ENCODE measurements around the gene HIVEP2. TPM values are rescaled to one million over a fixed set of nuclear protein-coding genes. Genes with fewer than 3 reads are reported as not detected.

The HIVEP2 gene
- total RNA-seq, 1 experiment from 2014 or later: 10.3 TPM

GRCh38 chr6:142953373-142954273 is 8.6 kb upstream of the HIVEP2 start:
- H3K36me3 ChIP-seq (ENCODE audit: control insufficient read depth, insufficient read depth, low read length): no peaks in the 10 kb centered on the region
- H3K27me3 ChIP-seq (ENCODE audit: control insufficient read depth, insufficient read depth, low read length): no peaks in the 10 kb centered on the region
- no TSS peak for BruUV-seq (replicated peaks)
- intact Hi-C loops (cut with micrococcal nuclease; ENCODE audit: unreplicated experiment) (no loop called here), in situ Hi-C loops (cut with HindIII; ENCODE audit: low pct_unique_long_range_greater_than_20kb, low sequenced_read_pairs) (no loop called here)
- no peak overlapping the region for H3K4me3 ChIP-seq (ENCODE audit: low read depth in 2 of 2, low read length in 2 of 2)
- ChIA-PET POLR2A (no interaction called here), CTCF (no interaction called here)
- ATAC-seq (no peak), DNase-seq (ENCODE audit: low read depth, low spot score) (no peak)
- no peaks in the 10 kb centered on the region for H3K4me1 ChIP-seq (ENCODE audit: control insufficient read depth, insufficient read depth, low read length)
- H3K27ac ChIP-seq (ENCODE audit: low read length): no peak overlapping the region
- no peak for TF ChIP-seq POLR2AphosphoS5 (IDR thresholded peaks at IDR 0.05; ENCODE audit: low read depth, low read length)
- no peaks in the 10 kb centered on the region for H3K9me3 ChIP-seq (ENCODE audit: control insufficient read depth, insufficient read depth, low read depth, low read length)

GRCh38 chr6:142952614-142953013 is 7.6 kb upstream of the HIVEP2 start:
- Histone ChIP-seq H3K4me3 (ENCODE audit: low read depth in 2 of 2, low read length in 2 of 2) (no peak overlapping the region), H3K9me3 (ENCODE audit: control insufficient read depth, insufficient read depth, low read depth, low read length) (no peaks in the 10 kb centered on the region), H3K27ac (ENCODE audit: low read length) (no peak overlapping the region), H3K4me1 (ENCODE audit: control insufficient read depth, insufficient read depth, low read length) (no peaks in the 10 kb centered on the region), H3K27me3 (ENCODE audit: control insufficient read depth, insufficient read depth, low read length) (no peaks in the 10 kb centered on the region), H3K36me3 (ENCODE audit: control insufficient read depth, insufficient read depth, low read length) (no peaks in the 10 kb centered on the region)
- in situ Hi-C loops (cut with HindIII; ENCODE audit: low pct_unique_long_range_greater_than_20kb, low sequenced_read_pairs): no loop called here
- TF ChIP-seq CTCF (IDR thresholded peaks at IDR 0.05): no peak
- TF ChIP-seq SIN3A (IDR thresholded peaks at IDR 0.05; ENCODE audit: borderline replicate concordance, insufficient read depth, low read depth, low read length): no peak
- no peak for TF ChIP-seq POLR2AphosphoS5 (IDR thresholded peaks at IDR 0.05; ENCODE audit: low read depth, low read length)
- TF ChIP-seq REST (IDR thresholded peaks at IDR 0.05; ENCODE audit: insufficient read depth in 1 of 2, low read depth in 2 of 2, low read length in 1 of 2): no peak
- no peak for TF ChIP-seq TCF7L2 (IDR thresholded peaks at IDR 0.05; ENCODE audit: low read depth, low read length)
- BruUV-seq (replicated peaks): no TSS peak
- ATAC-seq (no peak), DNase-seq (ENCODE audit: low read depth, low spot score) (no peak)
- POLR2A ChIA-PET: no interaction called here
- CTCF ChIA-PET: no interaction called here
- intact Hi-C loops (cut with micrococcal nuclease; ENCODE audit: unreplicated experiment): no loop called here

GRCh38 chr6:142950291-142950690 is 5.3 kb upstream of the HIVEP2 start:
- H3K4me1 ChIP-seq (ENCODE audit: control insufficient read depth, insufficient read depth, low read length): no peaks in the 10 kb centered on the region
- TF ChIP-seq TCF7L2 (IDR thresholded peaks at IDR 0.05; ENCODE audit: low read depth, low read length) (no peak), SIN3A (IDR thresholded peaks at IDR 0.05; ENCODE audit: borderline replicate concordance, insufficient read depth, low read depth, low read length) (no peak), POLR2AphosphoS5 (IDR thresholded peaks at IDR 0.05; ENCODE audit: low read depth, low read length) (no peak), REST (IDR thresholded peaks at IDR 0.05; ENCODE audit: insufficient read depth in 1 of 2, low read depth in 2 of 2, low read length in 1 of 2) (no peak), CTCF (IDR thresholded peaks at IDR 0.05) (no peak)
- H3K4me3 ChIP-seq (ENCODE audit: low read depth in 2 of 2, low read length in 2 of 2): no peak overlapping the region
- no peaks in the 10 kb centered on the region for H3K36me3 ChIP-seq (ENCODE audit: control insufficient read depth, insufficient read depth, low read length)
- intact Hi-C loops (cut with micrococcal nuclease; ENCODE audit: unreplicated experiment) (no loop called here), in situ Hi-C loops (cut with HindIII; ENCODE audit: low pct_unique_long_range_greater_than_20kb, low sequenced_read_pairs) (no loop called here)
- H3K27ac ChIP-seq (ENCODE audit: low read length): no peak overlapping the region
- H3K27me3 ChIP-seq (ENCODE audit: control insufficient read depth, insufficient read depth, low read length): no peaks in the 10 kb centered on the region
- no TSS peak for BruUV-seq (replicated peaks)
- ATAC-seq: no peak
- ChIA-PET CTCF (no interaction called here), POLR2A (interaction anchor here (0.6 kb wide), 2 partner anchors 97 to 245 kb away, joined by 3 to 4 read pairs; no protein-coding TSS in a partner anchor)
- DNase-seq (ENCODE audit: low read depth, low spot score): no peak
- no peaks in the 10 kb centered on the region for H3K9me3 ChIP-seq (ENCODE audit: control insufficient read depth, insufficient read depth, low read depth, low read length)

Measured in Panc1 (cell line).